HL-60/S4 treated with retinoic acid at 250 ng/mL for 4 days and 3 days (cell line): ENCODE measurements around the gene FAM9C.
"Not testable (repeated sequence)": the region's sequence is repeated elsewhere in the genome, so short reads cannot be mapped to it uniquely, and the experiment has no call there.

ENCODE experiments used
- in situ Hi-C: fragments of 300-500 bp; cut with MboI; formaldehyde crosslinking; loops from 2 replicates; pipeline ENCODE4 v1.7.0; 2022; ENCODE audit warnings: low sequenced_read_pairs

The FAM9C gene

GRCh38 chrX:13047759-13048158 lies 3.3 kb upstream of the FAM9C start:
- in situ Hi-C loops, result no loop called here

GRCh38 chrX:13046141-13046855 lies 1.9 kb upstream of the FAM9C start:
- in situ Hi-C loops, result no loop called here

GRCh38 chrX:13043938-13044337 lies 482 bp downstream of the FAM9C start:
- in situ Hi-C loops, result no loop called here

GRCh38 chrX:13043138-13043537 lies 1.3 kb downstream of the FAM9C start:
- in situ Hi-C loops, result no loop called here

- in situ Hi-C loops, result no loop called here
Observed at GRCh38 chrX:13036896-13037295, 7.5 kb downstream of the FAM9C start.

- in situ Hi-C loops, result no loop called here
Observed at GRCh38 chrX:13033193-13033592, 11.2 kb downstream of the FAM9C start.

- in situ Hi-C loops, result no loop called here
Observed at GRCh38 chrX:13029887-13030771, 14.3 kb downstream of the FAM9C start.

GRCh38 chrX:13029637-13029886 lies 14.9 kb downstream of the FAM9C start:
- in situ Hi-C loops, result no loop called here

- in situ Hi-C loops, result no loop called here
Observed at GRCh38 chrX:13028871-13029636, 15.4 kb downstream of the FAM9C start.

- in situ Hi-C loops, result no loop called here
Observed at GRCh38 chrX:13026877-13027652, 17.4 kb downstream of the FAM9C start.

GRCh38 chrX:13024986-13025385 lies 19.4 kb downstream of the FAM9C start:
- in situ Hi-C loops, result no loop called here

- in situ Hi-C loops, result no loop called here
Observed at GRCh38 chrX:13023979-13024378, 20.4 kb downstream of the FAM9C start.

GRCh38 chrX:13023567-13023966 lies 20.9 kb downstream of the FAM9C start:
- in situ Hi-C loops, result no loop called here

GRCh38 chrX:13022926-13023325 lies 21.5 kb downstream of the FAM9C start:
- in situ Hi-C loops, result no loop called here

GRCh38 chrX:13016731-13017130 lies 27.7 kb downstream of the FAM9C start:
- in situ Hi-C loops, result not testable (repeated sequence)

- in situ Hi-C loops, result no loop called here
Observed at GRCh38 chrX:13015536-13016236, 28.7 kb downstream of the FAM9C start.

- in situ Hi-C loops, result no loop called here
Observed at GRCh38 chrX:13014111-13015096, 30.0 kb downstream of the FAM9C start.

- in situ Hi-C loops, result no loop called here
Observed at GRCh38 chrX:13013363-13014110, 30.9 kb downstream of the FAM9C start.
